Hepatocyte (in vitro differentiated cells): ENCODE measurements around the gene CYSTM1. TPM values are rescaled to one million over a fixed set of nuclear protein-coding genes. Genes with fewer than 3 reads are reported as not detected.

Source experiments
- DNase-seq: peaks from one replicate; pipeline ENCODE4 v3.0.0-alpha.2; 2016; ENCODE audit warnings: low spot score
- H2AFZ ChIP-seq: fragments of 200-600 bp; sonication (generic); 2 replicates; pipeline ENCODE4 v1.6.0; 2016; ENCODE audit warnings: antibody characterized with exemption, mild to moderate bottlenecking
- H3K27ac ChIP-seq: fragments of 200-600 bp; sonication (generic); 2 replicates; pipeline ENCODE4 v1.5.1; 2016; ENCODE audit warnings: mild to moderate bottlenecking
- H3K27me3 ChIP-seq: fragments of 200-600 bp; sonication (generic); 2 replicates; pipeline ENCODE4 v1.6.1; 2016
- H3K36me3 ChIP-seq: fragments of 200-600 bp; sonication (generic); replicated peaks from 2 replicates; pipeline ENCODE4 v1.5.1; 2016; ENCODE audit warnings: low read depth; ENCODE audit not compliant: insufficient read depth
- H3K4me1 ChIP-seq: fragments of 200-600 bp; sonication (generic); 2 replicates; pipeline ENCODE4 v1.5.1; 2016; ENCODE audit warnings: mild to moderate bottlenecking, moderate library complexity; ENCODE audit not compliant: insufficient read depth
- H3K4me2 ChIP-seq: fragments of 200-600 bp; sonication (generic); 2 replicates; pipeline ENCODE4 v1.6.0; 2016
- H3K4me3 ChIP-seq: fragments of 200-600 bp; sonication (generic); 2 replicates; pipeline ENCODE4 v1.5.1; 2016; ENCODE audit warnings: mild to moderate bottlenecking
- H3K79me2 ChIP-seq: fragments of 200-600 bp; sonication (generic); 2 replicates; pipeline ENCODE4 v1.6.0; 2017; ENCODE audit warnings: mild to moderate bottlenecking
- H3K9me2 ChIP-seq: fragments of 200-600 bp; sonication (generic); replicated peaks from 2 replicates; pipeline ENCODE4 v1.6.0; 2017; ENCODE audit warnings: mild to moderate bottlenecking; ENCODE audit not compliant: insufficient read depth
- H3K9me3 ChIP-seq: fragments of 200-600 bp; sonication (generic); 2 replicates; pipeline ENCODE4 v1.5.1; 2016; ENCODE audit warnings: low read depth, mild to moderate bottlenecking
- H4K20me1 ChIP-seq: fragments of 200-600 bp; sonication (generic); 2 replicates; pipeline ENCODE4 v1.6.0; 2016; ENCODE audit warnings: mild to moderate bottlenecking; ENCODE audit not compliant: insufficient read depth, poor library complexity, severe bottlenecking
- EZH2 ChIP-seq: fragments of 200-600 bp; sonication (generic); IDR thresholded peaks from 2 replicates; pipeline ENCODE4 v1.6.1; 2016; ENCODE audit warnings: antibody characterized with exemption, mild to moderate bottlenecking, borderline replicate concordance
- EZH2phosphoT487 ChIP-seq: fragments of 200-600 bp; sonication (generic); IDR thresholded peaks from one replicate; pipeline ENCODE4 v1.6.1; 2018; ENCODE audit warnings: antibody characterized with exemption, mild to moderate bottlenecking, low read depth, moderate library complexity; ENCODE audit not compliant: unreplicated experiment, severe bottlenecking
- WGBS: methylation state at CpG from one replicate; pipeline ENCODE4 v1.1.6; 2016; ENCODE audit warnings: low lambda C conversion rate; ENCODE audit errors: missing lambda C conversion rate; 5-methylcytosine and 5-hydroxymethylcytosine counted together
- polyA plus RNA-seq: library from polyadenylated mRNA; unstranded; fragments of >200 nt; fragmentation: Nextera tagmentation; extraction: Ambion mirVana; gene quantifications from 2 replicates; pipeline ENCODE4 v1.2.1, GENCODE V29; 2016
- total RNA-seq: library from RNA; depleted of rRNA; stranded (reverse); fragments of >200 nt; gene quantifications from 2 replicates; pipeline ENCODE4 v1.2.3, GENCODE V29; 2014
- TF ChIP-seq, protein P1 (sequence below): fragments of 200-600 bp; sonication (generic); IDR thresholded peaks from 2 replicates; pipeline ENCODE4 v1.5.1; 2016; ENCODE audit warnings: antibody characterized with exemption, mild to moderate bottlenecking; ENCODE audit not compliant: poor library complexity

The CYSTM1 gene
- total and polyA plus RNA-seq, 2 experiments from 2014 or later, result 111 to 262 TPM

DNA sequence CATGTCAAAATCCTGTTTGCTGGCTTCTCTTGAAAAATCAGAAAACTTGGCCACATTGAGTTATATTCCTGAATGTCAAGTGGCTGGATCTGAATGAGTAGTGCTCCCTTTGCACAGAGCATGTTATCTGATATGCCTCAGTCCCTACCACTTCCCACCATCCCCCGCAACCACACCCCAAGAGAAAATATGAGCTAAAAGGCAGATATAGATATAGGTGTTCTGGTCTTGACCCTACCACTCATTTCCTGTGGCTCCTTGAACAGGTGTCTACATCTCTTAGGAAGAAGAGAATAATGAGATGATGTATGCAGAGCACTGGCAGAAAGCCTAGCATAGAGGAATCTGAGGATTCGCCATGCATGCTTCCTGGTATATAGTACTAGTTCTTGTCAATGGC is 6.6 kb upstream of the CYSTM1 start:
- 98% methylated on average over 2 of the region's 2 CpGs for WGBS
- no peaks in the 10 kb centered on the region for H3K79me2 ChIP-seq
- no peak overlapping the region for H3K27ac ChIP-seq
- TF ChIP-seq EZH2phosphoT487 (no peak), EZH2 (no peak)
- TF ChIP-seq, protein P1, sequence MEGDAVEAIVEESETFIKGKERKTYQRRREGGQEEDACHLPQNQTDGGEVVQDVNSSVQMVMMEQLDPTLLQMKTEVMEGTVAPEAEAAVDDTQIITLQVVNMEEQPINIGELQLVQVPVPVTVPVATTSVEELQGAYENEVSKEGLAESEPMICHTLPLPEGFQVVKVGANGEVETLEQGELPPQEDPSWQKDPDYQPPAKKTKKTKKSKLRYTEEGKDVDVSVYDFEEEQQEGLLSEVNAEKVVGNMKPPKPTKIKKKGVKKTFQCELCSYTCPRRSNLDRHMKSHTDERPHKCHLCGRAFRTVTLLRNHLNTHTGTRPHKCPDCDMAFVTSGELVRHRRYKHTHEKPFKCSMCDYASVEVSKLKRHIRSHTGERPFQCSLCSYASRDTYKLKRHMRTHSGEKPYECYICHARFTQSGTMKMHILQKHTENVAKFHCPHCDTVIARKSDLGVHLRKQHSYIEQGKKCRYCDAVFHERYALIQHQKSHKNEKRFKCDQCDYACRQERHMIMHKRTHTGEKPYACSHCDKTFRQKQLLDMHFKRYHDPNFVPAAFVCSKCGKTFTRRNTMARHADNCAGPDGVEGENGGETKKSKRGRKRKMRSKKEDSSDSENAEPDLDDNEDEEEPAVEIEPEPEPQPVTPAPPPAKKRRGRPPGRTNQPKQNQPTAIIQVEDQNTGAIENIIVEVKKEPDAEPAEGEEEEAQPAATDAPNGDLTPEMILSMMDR, result no peak
- H3K9me3 ChIP-seq, result no peaks in the 10 kb centered on the region
- H4K20me1 ChIP-seq, result no peaks in the 10 kb centered on the region
- no peaks in the 10 kb centered on the region for H3K36me3 ChIP-seq
- no peak overlapping the region for H2AFZ ChIP-seq
- H3K4me2 ChIP-seq, result no peak overlapping the region
- no peak for DNase-seq
- no peaks in the 10 kb centered on the region for H3K9me2 ChIP-seq
- no peaks in the 10 kb centered on the region for H3K4me1 ChIP-seq
- H3K27me3 ChIP-seq, result no peaks in the 10 kb centered on the region
- H3K4me3 ChIP-seq, result no peak overlapping the region

DNA sequence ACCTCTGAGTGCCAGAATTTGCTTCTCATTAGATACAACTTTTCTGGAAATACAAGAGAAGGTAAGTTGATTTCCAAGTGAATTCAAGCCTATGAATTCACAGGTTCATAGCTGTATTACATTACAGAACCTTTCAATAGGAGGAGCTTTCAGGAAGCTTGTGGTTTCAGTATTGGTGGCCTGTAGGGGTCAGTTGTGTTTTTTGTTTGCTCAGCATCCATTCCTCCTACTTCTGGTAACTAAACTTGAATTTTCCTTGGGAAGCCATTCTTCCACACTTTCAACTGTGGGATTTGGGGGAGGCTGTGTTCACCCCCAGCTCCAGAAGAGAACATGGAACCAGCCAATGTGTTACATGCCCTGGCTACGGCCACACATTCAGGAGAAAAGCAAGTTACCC is 5.6 kb upstream of the CYSTM1 start:
- Histone ChIP-seq H3K4me2 (no peak overlapping the region), H3K27me3 (no peaks in the 10 kb centered on the region), H3K79me2 (no peaks in the 10 kb centered on the region), H4K20me1 (no peaks in the 10 kb centered on the region), H3K4me3 (no peak overlapping the region), H3K9me2 (no peaks in the 10 kb centered on the region), H2AFZ (no peak overlapping the region), H3K27ac (no peak overlapping the region), H3K36me3 (no peaks in the 10 kb centered on the region), H3K9me3 (no peaks in the 10 kb centered on the region), H3K4me1 (no peaks in the 10 kb centered on the region)
- DNase-seq, result no peak
- 79% methylated on average over 1 of the region's 1 CpG for WGBS
- TF ChIP-seq EZH2, result no peak
- TF ChIP-seq, protein P1, result peak; percentile 10
- TF ChIP-seq EZH2phosphoT487, result no peak

DNA sequence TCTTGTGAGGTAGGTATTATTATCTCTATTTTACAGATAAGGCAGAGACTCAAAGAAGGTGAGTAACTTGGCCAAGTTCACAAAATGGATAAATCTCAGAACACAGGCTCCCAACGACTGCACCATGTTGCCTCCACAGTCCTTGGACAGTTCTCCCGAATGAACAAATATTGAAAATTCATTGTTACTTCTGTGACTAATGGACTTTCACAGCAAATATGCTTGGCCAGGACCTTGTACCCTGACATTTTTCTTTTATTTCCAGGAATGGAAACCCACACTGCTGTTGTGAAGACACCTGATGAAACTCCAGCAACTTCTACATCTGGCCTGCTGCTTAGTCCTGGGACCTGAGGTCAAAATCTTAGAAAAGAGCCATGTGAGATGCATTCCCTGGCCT is 2.5 kb upstream of the CYSTM1 start:
- peaks cover 5% of the 10 kb centered on the region for H3K4me1 ChIP-seq
- no peak for DNase-seq
- H3K36me3 ChIP-seq, result no peaks in the 10 kb centered on the region
- H4K20me1 ChIP-seq, result no peaks in the 10 kb centered on the region
- no peaks in the 10 kb centered on the region for H3K9me3 ChIP-seq
- H2AFZ ChIP-seq, result no peak overlapping the region
- TF ChIP-seq, protein P1, result no peak
- no peak for TF ChIP-seq EZH2phosphoT487
- TF ChIP-seq EZH2, result no peak
- H3K79me2 ChIP-seq, result peaks cover 12% of the 10 kb centered on the region
- H3K27ac ChIP-seq, result peak overlapping the region; percentile 10
- WGBS, result 81% methylated on average over 2 of the region's 2 CpGs
- no peak overlapping the region for H3K4me3 ChIP-seq
- H3K9me2 ChIP-seq, result no peaks in the 10 kb centered on the region
- H3K27me3 ChIP-seq, result no peaks in the 10 kb centered on the region
- no peak overlapping the region for H3K4me2 ChIP-seq

DNA sequence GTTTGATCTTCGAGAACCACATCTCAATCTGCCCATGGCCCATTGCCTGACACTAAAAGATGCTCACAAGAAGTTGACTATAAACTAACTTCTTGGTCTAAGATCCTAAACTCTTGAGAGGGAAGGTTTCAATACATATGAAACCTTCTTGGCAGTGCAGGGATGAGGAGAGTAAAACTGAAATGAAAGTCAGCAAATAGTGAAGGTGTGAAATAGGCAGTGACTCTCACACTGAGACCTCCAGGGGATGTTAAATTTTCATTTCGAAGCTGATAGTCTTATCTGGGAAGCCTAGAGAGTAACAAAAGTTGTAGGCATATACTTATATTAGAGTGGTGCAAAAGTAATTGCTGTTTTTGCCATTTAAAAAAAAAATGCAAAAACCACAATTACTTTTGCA is 974 bp upstream of the CYSTM1 start:
- H3K4me2 ChIP-seq, result peak overlapping the region; percentile 83
- H3K79me2 ChIP-seq, result peaks cover 26% of the 10 kb centered on the region
- H3K27me3 ChIP-seq, result no peaks in the 10 kb centered on the region
- no peak overlapping the region for H3K4me3 ChIP-seq
- H3K9me2 ChIP-seq, result no peaks in the 10 kb centered on the region
- H3K9me3 ChIP-seq, result no peaks in the 10 kb centered on the region
- H3K36me3 ChIP-seq, result no peaks in the 10 kb centered on the region
- DNase-seq, result no peak
- TF ChIP-seq EZH2phosphoT487 (no peak), EZH2 (no peak)
- TF ChIP-seq, protein P1, result no peak
- no peaks in the 10 kb centered on the region for H4K20me1 ChIP-seq
- WGBS, result 80% methylated on average over 2 of the region's 2 CpGs
- H3K27ac ChIP-seq, result peak overlapping the region; percentile 88
- H3K4me1 ChIP-seq, result peaks cover 8% of the 10 kb centered on the region
- H2AFZ ChIP-seq, result no peak overlapping the region
